Transverse colon (tissue), 4 donors: Measurements from ENCODE around the gene MRPL23. TPM values are rescaled to one million over a fixed set of nuclear protein-coding genes. Genes with fewer than 3 reads are reported as not detected.

Experiments used
- DNase-seq: peaks from one replicate; pipeline ENCODE4 v3.0.0-alpha.2; 2019
- H3K27ac ChIP-seq, 4 donors: fragments of 200-600 bp; sonication (generic); 2 replicates each; pipeline ENCODE4 v1.5.1; 2016 to 2018; ENCODE audit warnings: inconsistent platforms in 4 of 4
- H3K27me3 ChIP-seq: fragments of 200-600 bp; sonication (generic); 2 replicates; pipeline ENCODE4 v1.5.1; 2017; ENCODE audit warnings: inconsistent platforms
- H3K36me3 ChIP-seq, 4 donors: fragments of 200-600 bp; sonication (generic); 2 replicates each; pipeline ENCODE4 v1.5.1; 2017 to 2019; ENCODE audit warnings: inconsistent platforms in 4 of 4
- H3K4me1 ChIP-seq, 4 donors: fragments of 200-600 bp; sonication (generic); 2 replicates each; pipeline ENCODE4 v1.5.1; 2017 to 2020; ENCODE audit warnings: inconsistent platforms in 4 of 4
- H3K4me3 ChIP-seq, 4 donors: fragments of 200-600 bp; sonication (generic); 1 replicate in 1 of 4; 2 replicates in 3 of 4; pipeline versions ENCODE4 v1.5.1 to v1.6.1; 2017 to 2019; ENCODE audit warnings: inconsistent platforms in 4 of 4
- H3K9me3 ChIP-seq, 2 donors: fragments of 200-600 bp; sonication (generic); 2 replicates each; pipeline ENCODE4 v1.5.1; 2017 to 2019; ENCODE audit warnings: inconsistent platforms in 2 of 2
- CTCF ChIP-seq, 5 experiments: fragments of 200-600 bp in 3 of 5; fragments of 450-650 bp in 2 of 5; sonication (generic) in 3 of 5; IDR thresholded peaks; 1 replicate in 2 of 5; 2 replicates in 3 of 5; pipeline ENCODE4 v1.5.1; 2016 to 2017; ENCODE audit warnings: antibody characterized with exemption in 5 of 5, inconsistent platforms in 3 of 5, mild to moderate bottlenecking in 2 of 5, moderate library complexity in 1 of 5
- EP300 ChIP-seq: sonication (generic); formaldehyde crosslinking; IDR thresholded peaks from one replicate; pipeline ENCODE4 v1.6.1; 2017; ENCODE audit warnings: antibody characterized with exemption, low read depth
- POLR2A ChIP-seq: fragments of 450-650 bp; IDR thresholded peaks from one replicate; pipeline ENCODE4 v1.6.1; 2016; ENCODE audit warnings: antibody characterized with exemption, mild to moderate bottlenecking, moderate library complexity
- POLR2AphosphoS5 ChIP-seq, 3 donors: sonication (generic); formaldehyde crosslinking; IDR thresholded peaks; one replicate each; pipeline ENCODE4 v1.6.1; 2016; ENCODE audit warnings: antibody characterized with exemption in 3 of 3
- WGBS, 2 donors: methylation state at CpG; one replicate each; pipeline ENCODE4 v1.1.5; 2018; ENCODE audit warnings: low coverage in 1 of 2; 5-methylcytosine and 5-hydroxymethylcytosine counted together
- in situ Hi-C, 4 donors: fragments of 200-750 bp; cut with MboI; loops; one replicate each; pipeline versions ENCODE4 v1.15.0 to v1.15.1; 2017; ENCODE audit warnings: low sequenced_read_pairs in 3 of 4, low pct_ligation_motif_present in 1 of 4, low pct_unique_long_range_greater_than_20kb in 1 of 4
- intact Hi-C: fragments of 100-400 bp; cut with DNase I; formaldehyde crosslinking; loops from one replicate; pipeline ENCODE4 v1.15.1; 2023; ENCODE audit warnings: low total_unique reads
- total RNA-seq, 4 donors: library from RNA; depleted of rRNA; stranded (reverse); fragments of >200 nt; gene quantifications; one replicate each; pipeline ENCODE4 v1.1.0, GENCODE V29; 2016

The MRPL23 gene
- total RNA-seq, 4 donors from 2014 or later = 91.7 to 187 (median 127) TPM

GRCh38 chr11:1932105-1932480, 15.0 kb upstream of the MRPL23 start:
- Histone ChIP-seq H3K4me3 (no peak overlapping the region), H3K27me3 (no peaks in the 10 kb centered on the region), H3K36me3 (no peaks in the 10 kb centered on the region), H3K9me3 (no peaks in the 10 kb centered on the region), H3K4me1 (no peaks in the 10 kb centered on the region), H3K27ac (no peak overlapping the region)
- TF ChIP-seq POLR2AphosphoS5 (IDR thresholded peaks at IDR 0.05) (no peak), POLR2A (no peak), EP300 (no peak), CTCF (IDR thresholded peaks at IDR 0.05) (no peak)
- WGBS, 2 donors = 76% methylated on average over 11 of the region's 11 CpGs; no CpG with 5 or more reads in 1 of the 2 donors
- intact Hi-C loops = no loop called here
- no peak for DNase-seq
- in situ Hi-C loops = no loop called here

GRCh38 chr11:1932681-1933080, 14.5 kb upstream of the MRPL23 start:
- Histone ChIP-seq H3K4me1 (no peaks in the 10 kb centered on the region), H3K27me3 (no peaks in the 10 kb centered on the region), H3K36me3 (no peaks in the 10 kb centered on the region), H3K4me3 (no peak overlapping the region), H3K9me3 (no peaks in the 10 kb centered on the region), H3K27ac (no peak overlapping the region)
- no peak for DNase-seq
- in situ Hi-C loops (no loop called here), intact Hi-C loops (no loop called here)
- 92 to 94% methylated on average over 4 of the region's 4 CpGs for WGBS, 2 donors
- TF ChIP-seq CTCF (IDR thresholded peaks at IDR 0.05) (no peak), EP300 (no peak), POLR2AphosphoS5 (IDR thresholded peaks at IDR 0.05) (no peak), POLR2A (no peak)

GRCh38 chr11:1933416-1934334, 13.5 kb upstream of the MRPL23 start:
- in situ Hi-C loops = no loop called here
- Histone ChIP-seq H3K27ac (no peak overlapping the region), H3K4me3 (no peak overlapping the region), H3K27me3 (no peaks in the 10 kb centered on the region), H3K36me3 (no peaks in the 10 kb centered on the region), H3K9me3 (no peaks in the 10 kb centered on the region), H3K4me1 (no peaks in the 10 kb centered on the region)
- intact Hi-C loops = no loop called here
- 74 to 82% methylated on average over 10 to 18 of the region's 18 CpGs for WGBS, 2 donors
- TF ChIP-seq EP300 = no peak
- no peak for TF ChIP-seq POLR2A
- TF ChIP-seq POLR2AphosphoS5 (IDR thresholded peaks at IDR 0.05) = no peak
- TF ChIP-seq CTCF (IDR thresholded peaks at IDR 0.05) = no peak
- no peak for DNase-seq

GRCh38 chr11:1934335-1935155, 12.6 kb upstream of the MRPL23 start:
- Histone ChIP-seq H3K9me3 (no peaks in the 10 kb centered on the region), H3K4me1 (peaks cover 0 to 4% (median 0%) of the 10 kb centered on the region in 4 donors), H3K36me3 (no peaks in the 10 kb centered on the region), H3K4me3 (no peak overlapping the region), H3K27me3 (no peaks in the 10 kb centered on the region), H3K27ac (no peak overlapping the region)
- intact Hi-C loops = no loop called here
- no peak for DNase-seq
- in situ Hi-C loops = no loop called here
- no peak for TF ChIP-seq CTCF (IDR thresholded peaks at IDR 0.05)
- TF ChIP-seq POLR2A = no peak
- TF ChIP-seq EP300 = no peak
- TF ChIP-seq POLR2AphosphoS5 (IDR thresholded peaks at IDR 0.05) = no peak
- WGBS, 2 donors = 65% methylated on average over 20 of the region's 24 CpGs; no CpG with 5 or more reads in 1 of the 2 donors
